Activated naive CD4-positive, alpha-beta T cell treated with anti-CD3 and anti-CD28 coated beads, Interleukin-2, amount 10 ng/mL, durations not matched to agents 5 hours and 36 hours (primary cell): ENCODE data around the gene SIGMAR1. TPM values are rescaled to one million over a fixed set of nuclear protein-coding genes. Genes with fewer than 3 reads are reported as not detected.

Source experiments
- total RNA-seq, 2 experiments: library from RNA; stranded (reverse); gene quantifications; one replicate each; pipeline ENCODE4 v1.2.3, GENCODE V29; 2021

Gene SIGMAR1
- total RNA-seq = 10 to 100 TPM; 54.6 to 55.1 TPM

DNA sequence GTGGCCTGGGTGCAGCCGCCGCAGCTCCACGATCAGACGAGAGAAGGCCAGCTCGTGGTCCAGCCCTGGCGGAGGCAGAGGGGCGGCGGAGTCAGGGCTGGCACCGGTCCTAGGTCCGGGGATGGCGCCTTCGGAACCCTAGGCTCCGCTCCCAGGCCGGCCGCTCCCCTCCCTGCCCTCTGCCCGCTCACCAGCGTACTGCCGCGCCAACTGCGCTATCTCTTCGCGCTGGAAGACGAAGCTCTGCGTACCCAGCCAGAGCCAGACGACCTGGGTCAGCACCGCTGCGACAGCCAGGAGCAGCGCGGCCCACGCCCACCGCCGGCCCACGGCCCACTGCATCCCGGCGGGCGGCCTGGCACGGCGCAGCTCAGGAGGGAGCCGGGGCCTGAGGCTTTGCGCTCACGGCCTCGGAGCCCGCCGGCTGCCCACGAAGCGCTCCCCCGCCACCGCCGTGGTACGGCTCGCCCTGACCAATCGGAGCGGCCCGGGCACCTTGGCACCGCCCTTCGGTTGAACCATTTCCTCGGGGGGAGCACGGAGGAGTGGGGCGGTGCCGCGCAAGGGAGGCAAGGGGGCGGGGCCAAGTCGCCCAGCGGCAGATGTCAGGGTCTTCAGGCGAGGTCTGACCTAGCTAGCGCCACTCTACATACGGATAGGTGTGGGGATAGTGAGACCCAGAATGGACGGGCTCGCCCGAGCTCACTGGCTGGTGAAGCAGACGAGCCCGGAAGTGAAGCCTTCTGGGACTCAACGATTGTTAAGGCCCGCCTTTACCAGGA is at the start of gene SIGMAR1:
SIGMAR1 (minus strand) TSS at position 432 of the 782 bp plus-strand sequence; CDS start at position 342, 90 bp downstream.

DNA sequence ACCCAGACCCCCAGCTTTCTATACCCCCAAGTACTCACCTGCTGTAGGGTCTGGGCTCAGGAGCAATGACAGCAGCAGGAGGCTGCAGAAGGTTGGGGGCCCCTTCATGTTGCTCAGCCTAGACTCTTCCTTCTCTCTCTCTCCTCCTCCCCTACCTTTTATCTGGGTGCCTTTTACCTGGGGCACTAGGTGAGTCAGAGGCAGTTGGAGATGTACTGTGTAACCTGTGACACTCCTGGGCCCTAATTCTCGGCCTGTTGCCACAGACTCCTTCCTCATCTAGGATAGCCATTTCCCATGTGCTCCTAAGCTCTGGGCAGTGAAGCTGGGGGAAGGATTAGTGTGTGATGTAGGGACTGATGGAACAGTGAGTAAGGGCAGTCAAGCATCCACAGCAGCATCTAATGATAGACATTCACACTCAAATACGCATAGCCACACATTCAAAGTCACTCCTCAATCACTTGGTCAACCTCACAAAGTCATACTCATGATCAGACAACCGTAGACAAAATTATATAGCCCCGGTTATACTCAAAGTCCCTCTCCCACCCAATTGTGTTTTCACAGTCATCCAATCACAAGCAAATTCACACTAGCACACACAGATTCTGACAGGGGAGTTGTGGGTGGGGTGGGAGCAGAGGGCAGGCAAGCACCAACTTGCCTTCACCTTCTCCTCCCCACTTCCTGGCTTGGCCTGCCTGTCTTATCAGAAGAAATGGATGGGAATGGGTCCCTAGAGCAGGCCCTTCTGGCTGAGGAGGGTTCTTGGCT is 25.1 kb upstream of the SIGMAR1 start, which contains the start of gene CCL27:
CCL27 (minus strand) TSS at position 132 of the 777 bp plus-strand sequence; CDS start at position 108, 24 bp downstream.

GRCh38 chr9:34651876-34652601 is 14.5 kb upstream of the SIGMAR1 start, which contains the start of gene IL11RA:
IL11RA (plus strand) TSS chr9:34652185; CDS start chr9:34655218, 3,033 bp downstream.

GRCh38 chr9:34646211-34647083 is 8.9 kb upstream of the SIGMAR1 start, which contains the start of gene GALT:
GALT (plus strand) TSS chr9:34646675; CDS start chr9:34646705, 30 bp downstream.

GRCh38 chr9:34628656-34629490 is 8.7 kb downstream of the SIGMAR1 start, which contains the start of gene ARID3C:
ARID3C (minus strand) TSS chr9:34629066; CDS start chr9:34628014, 1,052 bp downstream.

GRCh38 chr9:34620061-34620994 is 17.3 kb downstream of the SIGMAR1 start, which contains the start of gene DCTN3:
DCTN3 (minus strand) TSS chr9:34620495; CDS start chr9:34620464, 31 bp downstream.

GRCh38 chr9:34611811-34612787 is 25.5 kb downstream of the SIGMAR1 start, which contains the start of gene RPP25L:
RPP25L (minus strand) TSS chr9:34612097; CDS start chr9:34611296, 801 bp downstream.

DNA sequence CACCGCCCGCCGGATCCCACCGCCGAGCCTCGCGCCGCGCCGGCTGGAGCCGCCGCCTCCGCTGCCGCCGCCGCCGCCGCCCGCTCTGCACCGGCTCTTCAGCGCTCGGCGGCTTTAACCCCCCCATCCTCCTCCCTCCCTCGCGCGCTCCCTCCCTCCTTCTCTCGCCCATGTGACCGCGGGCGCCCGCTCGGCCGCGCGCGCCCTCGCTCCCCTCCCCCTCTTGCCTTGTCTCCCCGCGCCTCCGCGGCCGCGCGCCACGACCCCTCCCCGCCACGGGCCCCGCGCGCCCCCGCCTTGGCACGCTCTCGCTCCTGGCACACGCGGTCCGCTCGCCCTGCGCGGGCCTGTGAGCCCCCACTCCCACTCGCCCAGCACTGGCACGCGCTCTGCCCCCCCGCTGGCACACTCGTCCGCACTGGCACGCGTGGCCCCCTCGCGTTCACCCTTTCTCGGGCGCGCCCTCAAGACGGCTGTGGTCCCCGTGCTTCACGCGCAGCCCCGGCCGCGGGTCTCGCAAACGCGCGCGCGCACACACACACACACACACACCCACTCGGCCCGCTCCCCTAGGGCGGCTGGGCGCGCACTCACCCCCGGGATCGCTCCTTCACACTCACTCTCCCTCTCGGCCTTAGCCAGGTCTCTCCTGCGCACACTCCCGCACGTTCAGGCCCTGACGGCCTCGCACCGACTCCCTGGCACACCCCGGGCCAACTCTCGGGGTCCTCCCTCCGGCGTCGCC is 47.8 kb downstream of the SIGMAR1 start, which contains the start of gene CNTFR:
CNTFR (minus strand) TSS at position 89 of the 745 bp plus-strand sequence. CDS start 20,743 bp downstream, outside the sequence.

Other genes starting within 250 kb of the SIGMAR1 start
- 10 to 100 TPM; 11.5 to 13.2 TPM for gene FAM219A, start 179.2 kb downstream of the SIGMAR1 start, total RNA-seq
- not detected for gene DNAI1, start 179.0 kb downstream of the SIGMAR1 start, total RNA-seq
- not detected for gene ENHO, start 114.8 kb downstream of the SIGMAR1 start, total RNA-seq
- not detected for gene CNTFR, start 48.1 kb downstream of the SIGMAR1 start, total RNA-seq
- 10 to 100 TPM; 30.8 to 32.5 TPM for gene RPP25L, start 25.7 kb downstream of the SIGMAR1 start, total RNA-seq
- gene DCTN3, start 17.3 kb downstream of the SIGMAR1 start, total RNA-seq = 100 to 1,000 TPM; 120 to 122 TPM
- under 1 TPM in 1 of 2 experiments, not detected in 1; 0.18 TPM for gene ARID3C, start 8.7 kb downstream of the SIGMAR1 start, total RNA-seq
- 100 to 1,000 TPM; 126 to 131 TPM for gene GALT, start 8.9 kb upstream of the SIGMAR1 start, total RNA-seq
- 10 to 100 TPM; 83.9 to 86.3 TPM for gene IL11RA, start 14.4 kb upstream of the SIGMAR1 start, total RNA-seq
- gene CCL27, start 24.9 kb upstream of the SIGMAR1 start, total RNA-seq = not detected
- gene CCL19, start 53.5 kb upstream of the SIGMAR1 start, total RNA-seq = not detected
- not detected for gene CCL21, start 72.3 kb upstream of the SIGMAR1 start, total RNA-seq